Spleen (tissue), 11 donors: Measurements from ENCODE around the gene CSNK1D. TPM values are rescaled to one million over a fixed set of nuclear protein-coding genes. Genes with fewer than 3 reads are reported as not detected.

Experiments
- DNase-seq: peaks from one replicate; pipeline ENCODE4 v3.0.0-alpha.2; 2020
- H3K27ac ChIP-seq, 8 donors: fragments of 200-600 bp; sonication (generic) in 7 of 8; 1 replicate in 4 of 8; 2 replicates in 4 of 8; pipeline versions ENCODE4 v1.5.0 to v1.8.0; 2016 to 2021; ENCODE audit warnings: inconsistent platforms in 4 of 8, mild to moderate bottlenecking in 4 of 8, moderate library complexity in 1 of 8
- H3K27me3 ChIP-seq, 7 donors: fragments of 200-600 bp; sonication (generic) in 6 of 7; replicated peaks in 1 of 7; 1 replicate in 4 of 7; 2 replicates in 3 of 7; pipeline versions ENCODE4 v1.5.0 to v1.8.0; 2016 to 2021; ENCODE audit warnings: inconsistent platforms in 3 of 7, mild to moderate bottlenecking in 1 of 7
- H3K36me3 ChIP-seq, 6 donors: fragments of 200-600 bp; sonication (generic) in 5 of 6; 1 replicate in 4 of 6; 2 replicates in 2 of 6; pipeline versions ENCODE4 v1.5.0 to v1.8.0; 2016 to 2021; ENCODE audit warnings: inconsistent platforms in 2 of 6
- H3K4me1 ChIP-seq, 6 donors: fragments of 200-600 bp; sonication (generic) in 5 of 6; 1 replicate in 3 of 6; 2 replicates in 3 of 6; pipeline versions ENCODE4 v1.5.0 to v1.8.0; 2016 to 2021; ENCODE audit warnings: inconsistent platforms in 3 of 6
- H3K4me3 ChIP-seq, 8 donors: fragments of 200-600 bp; sonication (generic) in 7 of 8; 1 replicate in 4 of 8; 2 replicates in 4 of 8; pipeline versions ENCODE4 v1.5.0 to v1.8.0; 2016 to 2021; ENCODE audit warnings: inconsistent platforms in 4 of 8, mild to moderate bottlenecking in 4 of 8, moderate library complexity in 2 of 8
- H3K9me3 ChIP-seq, 8 donors: fragments of 200-600 bp; sonication (generic) in 7 of 8; 1 replicate in 4 of 8; 2 replicates in 4 of 8; pipeline versions ENCODE4 v1.5.0 to v1.8.0; 2016 to 2021; ENCODE audit warnings: inconsistent platforms in 4 of 8
- CTCF ChIP-seq, 11 experiments: fragments of 200-600 bp in 7 of 11; fragments of 450-650 bp in 4 of 11; sonication (generic) in 4 of 11; IDR thresholded peaks in 8 of 11; conservative IDR thresholded peaks in 3 of 11; 1 replicate in 7 of 11; 2 replicates in 4 of 11; pipeline versions ENCODE4 v1.4.0 to v1.8.0; 2016 to 2021; ENCODE audit warnings: antibody characterized with exemption in 11 of 11, inconsistent platforms in 4 of 11, mild to moderate bottlenecking in 1 of 11
- POLR2A ChIP-seq, 3 donors: fragments of 450-650 bp; IDR thresholded peaks; one replicate each; pipeline ENCODE4 v1.5.1; 2017; ENCODE audit warnings: antibody characterized with exemption in 3 of 3, mild to moderate bottlenecking in 1 of 3
- POLR2AphosphoS5 ChIP-seq, 3 donors: sonication (generic); formaldehyde crosslinking; IDR thresholded peaks; one replicate each; pipeline ENCODE4 v1.5.1; 2017; ENCODE audit warnings: antibody characterized with exemption in 3 of 3
- WGBS, 5 donors: extraction: QIAGEN DNeasy Blood & Tissue Kit in 3 of 5; methylation state at CpG; one replicate each; pipeline versions ENCODE4 v1.1.5 to v1.1.7; 2013 to 2018; 5-methylcytosine and 5-hydroxymethylcytosine counted together
- intact Hi-C: fragments of 100-400 bp; cut with DNase I; formaldehyde crosslinking; loops from one replicate; pipeline ENCODE4 v1.15.0; 2023; ENCODE audit warnings: low total_unique reads
- polyA plus RNA-seq, 3 donors: library from polyadenylated mRNA; stranded (reverse); fragments of 200-250 nt; gene quantifications; one replicate each; pipeline ENCODE4 v1.2.1, GENCODE V29; 2013
- total RNA-seq, 7 donors: library from RNA; depleted of rRNA in 3 of 7; stranded (reverse); fragments of >200 nt in 3 of 7; fragmentation: NEBNext Ultra II Directional in 4 of 7; extraction: Animal tissue kit (Norgen Biotek cat#: 25700) in 4 of 7; gene quantifications; one replicate each; pipeline versions ENCODE4 v1.1.0 to v1.2.1, GENCODE V29; 2016 to 2021
- donor health status: healthy with polysubstance abuse.
- donor health status: DM: no; HTN: no; CAD: no; lungs with moderate emphysema.
- donor health status: DM: no; HTN: no; CAD: no.
- donor health status: Bipolar disorder and iron deficiency.
- donor health status: healthy.
- donor health status: DM: no; HTN: no; CAD: no.
- donor health status: DM: yes; HTN: yes; CAD: no.

The CSNK1D gene
- total and polyA plus RNA-seq, 10 donors, result 46.5 to 216 (median 119) TPM

DNA sequence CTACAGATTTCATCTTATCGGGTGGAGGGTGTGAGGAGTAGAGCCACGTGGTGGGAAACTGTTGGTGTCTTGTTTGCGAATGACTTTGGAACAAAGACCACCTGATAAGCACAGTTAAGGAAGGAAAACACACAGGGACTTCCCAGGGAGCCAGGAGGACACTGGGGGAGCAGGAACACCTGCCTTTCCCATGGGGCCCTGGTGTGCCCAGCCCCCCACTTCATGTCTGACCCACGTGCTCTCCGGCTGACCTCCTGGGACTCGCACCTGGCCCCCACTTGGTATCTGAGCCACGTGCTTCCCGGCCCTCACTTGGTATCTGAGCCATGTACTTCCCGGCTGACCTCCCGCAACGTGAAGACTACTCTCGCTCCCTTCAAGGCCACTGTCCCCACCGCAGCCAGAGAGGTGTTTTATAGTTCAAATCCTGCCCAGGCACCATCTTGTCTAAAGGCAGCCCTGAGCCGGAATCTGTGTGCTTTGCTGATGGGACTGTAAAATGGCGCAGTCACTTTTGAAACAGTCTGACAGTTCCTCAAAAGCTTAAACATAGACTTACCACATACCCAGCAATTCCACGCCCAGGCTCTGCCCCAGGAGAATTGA lies 5.4 kb upstream of the CSNK1D start:
- no peak for TF ChIP-seq POLR2AphosphoS5 (IDR thresholded peaks at IDR 0.05)
- TF ChIP-seq CTCF (IDR thresholded peaks at IDR 0.05 in 8 of 11, conservative IDR thresholded peaks at IDR 0.05 in 3 of 11), result no peak
- TF ChIP-seq POLR2A (IDR thresholded peaks at IDR 0.05), result no peak
- peak overlapping the region in 7 of 8 donors; percentile 59 to 89 (median 79) for H3K27ac ChIP-seq
- H3K4me1 ChIP-seq, result peaks cover 4 to 60% (median 29%) of the 10 kb centered on the region in 6 donors
- 75 to 84% (median 78%) methylated on average over 16 of the region's 16 CpGs for WGBS, 5 donors
- intact Hi-C loops, result no loop called here
- no peaks in the 10 kb centered on the region for H3K9me3 ChIP-seq
- DNase-seq, result peak; percentile 73
- H3K27me3 ChIP-seq, result no peaks in the 10 kb centered on the region
- H3K36me3 ChIP-seq, result no peaks in the 10 kb centered on the region
- H3K4me3 ChIP-seq, result peak overlapping the region in 1 of 8 donors; percentile 40

GRCh38 chr17:82278308-82278707 lies 4.8 kb upstream of the CSNK1D start:
- H3K4me3 ChIP-seq, result no peak overlapping the region
- WGBS, 5 donors, result 76 to 88% (median 87%) methylated on average over 9 of the region's 9 CpGs
- no peaks in the 10 kb centered on the region for H3K27me3 ChIP-seq
- no peak for TF ChIP-seq POLR2A (IDR thresholded peaks at IDR 0.05)
- TF ChIP-seq CTCF (IDR thresholded peaks at IDR 0.05 in 8 of 11, conservative IDR thresholded peaks at IDR 0.05 in 3 of 11), result no peak
- no peak for TF ChIP-seq POLR2AphosphoS5 (IDR thresholded peaks at IDR 0.05)
- no peaks in the 10 kb centered on the region for H3K9me3 ChIP-seq
- peak overlapping the region in 3 of 8 donors; percentile 80 to 89 (median 81) for H3K27ac ChIP-seq
- H3K4me1 ChIP-seq, result peaks cover 6 to 58% (median 30%) of the 10 kb centered on the region in 6 donors
- H3K36me3 ChIP-seq, result no peaks in the 10 kb centered on the region
- intact Hi-C loops, result no loop called here
- DNase-seq, result no peak

- DNase-seq, result peak; percentile 50
- no peaks in the 10 kb centered on the region for H3K36me3 ChIP-seq
- TF ChIP-seq CTCF (IDR thresholded peaks at IDR 0.05 in 8 of 11, conservative IDR thresholded peaks at IDR 0.05 in 3 of 11) (no peak), POLR2AphosphoS5 (IDR thresholded peaks at IDR 0.05) (no peak), POLR2A (IDR thresholded peaks at IDR 0.05) (no peak)
- no peaks in the 10 kb centered on the region for H3K9me3 ChIP-seq
- H3K27ac ChIP-seq, result no peak overlapping the region
- H3K4me3 ChIP-seq, result no peak overlapping the region
- no peaks in the 10 kb centered on the region for H3K27me3 ChIP-seq
- H3K4me1 ChIP-seq, result peaks cover 6 to 53% (median 28%) of the 10 kb centered on the region in 6 donors
- WGBS, 5 donors, result 83 to 92% (median 86%) methylated on average over 12 of the region's 12 CpGs
- intact Hi-C loops, result no loop called here
Measured at GRCh38 chr17:82277851-82278250, 4.4 kb upstream of the CSNK1D start.

- intact Hi-C loops, result no loop called here
- 84 to 97% (median 95%) methylated on average over 5 of the region's 5 CpGs for WGBS, 5 donors
Measured at GRCh38 chr17:82276938-82277337, 3.4 kb upstream of the CSNK1D start.

More at GRCh38 chr17:82276938-82277337, 3.4 kb upstream of the CSNK1D start:
- DNase-seq, result no peak
- Histone ChIP-seq H3K36me3 (peaks cover 0 to 3% (median 1%) of the 10 kb centered on the region in 6 donors), H3K27ac (peak overlapping the region in 1 of 8 donors; percentile 0), H3K4me1 (peaks cover 9 to 51% (median 28%) of the 10 kb centered on the region in 6 donors), H3K9me3 (no peaks in the 10 kb centered on the region), H3K27me3 (no peaks in the 10 kb centered on the region), H3K4me3 (no peak overlapping the region)
- TF ChIP-seq POLR2A (IDR thresholded peaks at IDR 0.05) (no peak), CTCF (IDR thresholded peaks at IDR 0.05 in 8 of 11, conservative IDR thresholded peaks at IDR 0.05 in 3 of 11) (no peak), POLR2AphosphoS5 (IDR thresholded peaks at IDR 0.05) (no peak)
